ENCODE data around the gene IMPA2. TPM values are rescaled to one million over a fixed set of nuclear protein-coding genes. Genes with fewer than 3 reads are reported as not detected.

The IMPA2 gene
- polyA plus RNA-seq, 1 donor (not counting 4 experiments of a cell fraction or from before 2014, with no cell fraction given) = 17.6 TPM

DNA sequence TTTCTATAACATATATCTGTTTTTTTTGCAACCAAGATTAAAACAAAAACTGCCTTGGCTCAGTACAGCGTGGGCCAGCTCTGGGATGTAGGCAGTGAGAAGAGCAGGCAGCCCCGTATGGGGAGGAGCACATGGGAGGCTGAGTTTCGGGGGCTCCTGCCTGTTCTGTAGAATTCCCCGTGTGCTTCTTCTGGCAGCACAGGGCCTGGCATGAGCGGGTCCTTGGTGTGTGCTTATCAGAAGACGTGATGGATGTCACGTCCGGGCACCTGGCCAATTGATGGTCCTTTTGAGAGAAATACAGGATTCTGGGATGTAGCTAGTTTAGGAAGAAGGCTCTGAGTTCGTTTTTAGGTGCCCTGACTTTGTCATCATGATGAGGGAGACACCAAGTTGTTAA lies 16.2 kb downstream of the IMPA2 start:
- H3K79me2 ChIP-seq (ENCODE audit: control insufficient read depth, insufficient read depth, low read length) = no peaks in the 10 kb centered on the region
- no peak overlapping the region for H3K4me3 ChIP-seq (ENCODE audit: control insufficient read depth in 2 of 3, extremely low read depth in 1 of 3, insufficient read depth in 2 of 3, low read depth in 1 of 3, low read length in 3 of 3)
- peaks cover 0 to 2% of the 10 kb centered on the region in 2 experiments for H3K36me3 ChIP-seq (ENCODE audit: control insufficient read depth in 2 of 2, extremely low read depth in 1 of 2, insufficient read depth in 2 of 2, low read length in 2 of 2)
- no peaks in the 10 kb centered on the region for H3K27me3 ChIP-seq (ENCODE audit: control insufficient read depth, extremely low read depth, insufficient read depth, low read length)
- no peak overlapping the region for H3K27ac ChIP-seq (ENCODE audit: control insufficient read depth, insufficient read depth, low read length)
- no peak for FAIRE-seq
- H3K9ac ChIP-seq (ENCODE audit: control insufficient read depth, extremely low read depth, insufficient read depth, low read length) = no peak overlapping the region
- DNase-seq (ENCODE audit: low read depth, low spot score) = no peak
- no peaks in the 10 kb centered on the region for H3K9me1 ChIP-seq (ENCODE audit: control insufficient read depth, extremely low read depth, insufficient read depth, low read length)
- no peak overlapping the region for H3K4me2 ChIP-seq (ENCODE audit: control insufficient read depth, extremely low read depth, insufficient read depth, low read depth, low read length)
- peaks cover 20% of the 10 kb centered on the region for H3K4me1 ChIP-seq (ENCODE audit: control insufficient read depth, extremely low read depth, insufficient read depth, low read length)
- dilution Hi-C loops (cut with MboI; ENCODE audit: extremely low pct_ligation_motif_present, low sequenced_read_pairs) = no loop called here
- TF ChIP-seq EZH2 (IDR thresholded peaks at IDR 0.05; ENCODE audit: low read length) = no peak
- TF ChIP-seq, protein P1, sequence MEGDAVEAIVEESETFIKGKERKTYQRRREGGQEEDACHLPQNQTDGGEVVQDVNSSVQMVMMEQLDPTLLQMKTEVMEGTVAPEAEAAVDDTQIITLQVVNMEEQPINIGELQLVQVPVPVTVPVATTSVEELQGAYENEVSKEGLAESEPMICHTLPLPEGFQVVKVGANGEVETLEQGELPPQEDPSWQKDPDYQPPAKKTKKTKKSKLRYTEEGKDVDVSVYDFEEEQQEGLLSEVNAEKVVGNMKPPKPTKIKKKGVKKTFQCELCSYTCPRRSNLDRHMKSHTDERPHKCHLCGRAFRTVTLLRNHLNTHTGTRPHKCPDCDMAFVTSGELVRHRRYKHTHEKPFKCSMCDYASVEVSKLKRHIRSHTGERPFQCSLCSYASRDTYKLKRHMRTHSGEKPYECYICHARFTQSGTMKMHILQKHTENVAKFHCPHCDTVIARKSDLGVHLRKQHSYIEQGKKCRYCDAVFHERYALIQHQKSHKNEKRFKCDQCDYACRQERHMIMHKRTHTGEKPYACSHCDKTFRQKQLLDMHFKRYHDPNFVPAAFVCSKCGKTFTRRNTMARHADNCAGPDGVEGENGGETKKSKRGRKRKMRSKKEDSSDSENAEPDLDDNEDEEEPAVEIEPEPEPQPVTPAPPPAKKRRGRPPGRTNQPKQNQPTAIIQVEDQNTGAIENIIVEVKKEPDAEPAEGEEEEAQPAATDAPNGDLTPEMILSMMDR (optimal IDR thresholded peaks at IDR 0.05 in 1 of 3, IDR thresholded peaks at IDR 0.05 in 1 of 3, conservative IDR thresholded peaks at IDR 0.05 in 1 of 3; ENCODE audit: extremely low read depth in 1 of 3, insufficient read depth in 2 of 3, low read length in 3 of 3) = no peak
- no peak overlapping the region for H2AFZ ChIP-seq (ENCODE audit: control insufficient read depth, low read length)
- no peaks in the 10 kb centered on the region for H3K9me3 ChIP-seq (ENCODE audit: control insufficient read depth, low read depth, low read length)
- H4K20me1 ChIP-seq (ENCODE audit: control insufficient read depth, extremely low read depth, insufficient read depth, low read length) = no peaks in the 10 kb centered on the region

GRCh38 chr18:11998193-11998592 lies 16.9 kb downstream of the IMPA2 start:
- Histone ChIP-seq H3K4me1 (ENCODE audit: control insufficient read depth, extremely low read depth, insufficient read depth, low read length) (peaks cover 20% of the 10 kb centered on the region), H3K36me3 (ENCODE audit: control insufficient read depth in 2 of 2, extremely low read depth in 1 of 2, insufficient read depth in 2 of 2, low read length in 2 of 2) (peaks cover 0 to 2% of the 10 kb centered on the region in 2 experiments)
- FAIRE-seq = no peak

More at GRCh38 chr18:11998193-11998592, 16.9 kb downstream of the IMPA2 start:
- no peaks in the 10 kb centered on the region for H4K20me1 ChIP-seq (ENCODE audit: control insufficient read depth, extremely low read depth, insufficient read depth, low read length)
- TF ChIP-seq, protein P1 (optimal IDR thresholded peaks at IDR 0.05 in 1 of 3, IDR thresholded peaks at IDR 0.05 in 1 of 3, conservative IDR thresholded peaks at IDR 0.05 in 1 of 3; ENCODE audit: extremely low read depth in 1 of 3, insufficient read depth in 2 of 3, low read length in 3 of 3) = no peak
- no peak for TF ChIP-seq EZH2 (IDR thresholded peaks at IDR 0.05; ENCODE audit: low read length)
- no peak overlapping the region for H2AFZ ChIP-seq (ENCODE audit: control insufficient read depth, low read length)
- H3K27me3 ChIP-seq (ENCODE audit: control insufficient read depth, extremely low read depth, insufficient read depth, low read length) = no peaks in the 10 kb centered on the region
- no peak overlapping the region for H3K4me3 ChIP-seq (ENCODE audit: control insufficient read depth in 2 of 3, extremely low read depth in 1 of 3, insufficient read depth in 2 of 3, low read depth in 1 of 3, low read length in 3 of 3)
- H3K9me1 ChIP-seq (ENCODE audit: control insufficient read depth, extremely low read depth, insufficient read depth, low read length) = no peaks in the 10 kb centered on the region
- H3K4me2 ChIP-seq (ENCODE audit: control insufficient read depth, extremely low read depth, insufficient read depth, low read depth, low read length) = no peak overlapping the region
- H3K79me2 ChIP-seq (ENCODE audit: control insufficient read depth, insufficient read depth, low read length) = no peaks in the 10 kb centered on the region
- H3K9ac ChIP-seq (ENCODE audit: control insufficient read depth, extremely low read depth, insufficient read depth, low read length) = no peak overlapping the region
- H3K9me3 ChIP-seq (ENCODE audit: control insufficient read depth, low read depth, low read length) = no peaks in the 10 kb centered on the region
- dilution Hi-C loops (cut with MboI; ENCODE audit: extremely low pct_ligation_motif_present, low sequenced_read_pairs) = no loop called here
- no peak overlapping the region for H3K27ac ChIP-seq (ENCODE audit: control insufficient read depth, insufficient read depth, low read length)
- no peak for DNase-seq (ENCODE audit: low read depth, low spot score)

Measured in keratinocyte (primary cell).